Measurements from ENCODE around the gene PRKX. TPM values are rescaled to one million over a fixed set of nuclear protein-coding genes. Genes with fewer than 3 reads are reported as not detected.

PRKX gene
- total and polyA plus RNA-seq, 2 donors from 2014 or later: 7.7 to 116 TPM

GRCh38 chrX:3639236-3639635, 74.2 kb downstream of the PRKX start:
- intact Hi-C loops (cut with DNase I): no loop called here
- no peaks in the 10 kb centered on the region for H3K27me3 ChIP-seq (ENCODE audit: control insufficient read depth, insufficient read depth, low read length)
- H3K4me1 ChIP-seq (ENCODE audit: control insufficient read depth in 2 of 3, insufficient read depth in 2 of 3, low read depth in 1 of 3, low read length in 3 of 3): no peaks in the 10 kb centered on the region
- no peak for DNase-seq
- TF ChIP-seq CTCF (IDR thresholded peaks at IDR 0.05; ENCODE audit: borderline replicate concordance, extremely low read depth, insufficient read depth): no peak
- no peak overlapping the region for H3K27ac ChIP-seq (ENCODE audit: low read depth in 2 of 2, low read length in 2 of 2)
- H3K4me3 ChIP-seq (ENCODE audit: low read length in 3 of 3): no peak overlapping the region
- H3K9ac ChIP-seq (ENCODE audit: low read length in 3 of 3): no peak overlapping the region
- H3K9me3 ChIP-seq (ENCODE audit: control insufficient read depth in 2 of 3, insufficient read depth in 1 of 3, low read length in 3 of 3): no peaks in the 10 kb centered on the region
- H3K36me3 ChIP-seq (ENCODE audit: control insufficient read depth in 2 of 3, insufficient read depth in 3 of 3, low read length in 3 of 3): no peaks in the 10 kb centered on the region
- FAIRE-seq: no peak

GRCh38 chrX:3638280-3638873, 75.1 kb downstream of the PRKX start:
- H3K27me3 ChIP-seq (ENCODE audit: control insufficient read depth, insufficient read depth, low read length): no peaks in the 10 kb centered on the region
- H3K27ac ChIP-seq (ENCODE audit: low read depth in 2 of 2, low read length in 2 of 2): no peak overlapping the region
- peak in 3 of 5 donors; percentile 34 to 58 (median 38) for DNase-seq
- no peak overlapping the region for H3K4me3 ChIP-seq (ENCODE audit: low read length in 3 of 3)
- H3K4me1 ChIP-seq (ENCODE audit: control insufficient read depth in 2 of 3, insufficient read depth in 2 of 3, low read depth in 1 of 3, low read length in 3 of 3): no peaks in the 10 kb centered on the region
- H3K9ac ChIP-seq (ENCODE audit: low read length in 3 of 3): no peak overlapping the region
- no peak for FAIRE-seq
- H3K36me3 ChIP-seq (ENCODE audit: control insufficient read depth in 2 of 3, insufficient read depth in 3 of 3, low read length in 3 of 3): no peaks in the 10 kb centered on the region
- H3K9me3 ChIP-seq (ENCODE audit: control insufficient read depth in 2 of 3, insufficient read depth in 1 of 3, low read length in 3 of 3): no peaks in the 10 kb centered on the region
- intact Hi-C loops (cut with DNase I): no loop called here
- peak; percentile 42 for TF ChIP-seq CTCF (IDR thresholded peaks at IDR 0.05; ENCODE audit: borderline replicate concordance, extremely low read depth, insufficient read depth)

DNA sequence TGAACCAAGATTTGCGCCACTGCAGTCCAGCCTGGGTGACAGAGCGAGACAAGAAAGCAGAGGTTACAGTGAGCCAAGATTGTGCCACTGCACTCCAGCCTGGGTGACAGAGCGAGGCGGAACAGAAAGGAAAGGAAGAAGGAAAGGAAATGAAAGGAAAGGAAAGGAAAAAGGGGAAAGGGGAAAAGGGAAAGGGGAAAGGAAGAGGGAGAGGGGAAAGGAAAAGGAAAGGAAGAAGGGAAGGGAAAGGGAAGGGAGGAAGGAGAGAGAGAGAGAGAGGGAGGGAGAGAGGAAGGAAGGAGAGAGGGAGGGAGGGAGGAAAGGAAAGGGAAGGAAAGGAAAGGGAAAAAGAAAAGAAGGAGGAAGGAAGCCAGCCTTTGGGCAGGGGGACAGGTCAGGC, 76.6 kb downstream of the PRKX start:
- H3K27ac ChIP-seq (ENCODE audit: low read depth in 2 of 2, low read length in 2 of 2): no peak overlapping the region
- no peaks in the 10 kb centered on the region for H3K4me1 ChIP-seq (ENCODE audit: control insufficient read depth in 2 of 3, insufficient read depth in 2 of 3, low read depth in 1 of 3, low read length in 3 of 3)
- H3K4me3 ChIP-seq (ENCODE audit: low read length in 3 of 3): no peak overlapping the region
- intact Hi-C loops (cut with DNase I): no loop called here
- FAIRE-seq (no peak), DNase-seq (no peak)
- H3K27me3 ChIP-seq (ENCODE audit: control insufficient read depth, insufficient read depth, low read length): no peaks in the 10 kb centered on the region
- no peak for TF ChIP-seq CTCF (IDR thresholded peaks at IDR 0.05; ENCODE audit: borderline replicate concordance, extremely low read depth, insufficient read depth)
- no peaks in the 10 kb centered on the region for H3K9me3 ChIP-seq (ENCODE audit: control insufficient read depth in 2 of 3, insufficient read depth in 1 of 3, low read length in 3 of 3)
- no peaks in the 10 kb centered on the region for H3K36me3 ChIP-seq (ENCODE audit: control insufficient read depth in 2 of 3, insufficient read depth in 3 of 3, low read length in 3 of 3)
- no peak overlapping the region for H3K9ac ChIP-seq (ENCODE audit: low read length in 3 of 3)

GRCh38 chrX:3631196-3631595, 82.3 kb downstream of the PRKX start:
- Histone ChIP-seq H3K27ac (ENCODE audit: low read depth in 2 of 2, low read length in 2 of 2) (no peak overlapping the region), H3K4me3 (ENCODE audit: low read length in 3 of 3) (no peak overlapping the region), H3K9ac (ENCODE audit: low read length in 3 of 3) (no peak overlapping the region), H3K4me1 (ENCODE audit: control insufficient read depth in 2 of 3, insufficient read depth in 2 of 3, low read depth in 1 of 3, low read length in 3 of 3) (no peaks in the 10 kb centered on the region), H3K36me3 (ENCODE audit: control insufficient read depth in 2 of 3, insufficient read depth in 3 of 3, low read length in 3 of 3) (no peaks in the 10 kb centered on the region), H3K27me3 (ENCODE audit: control insufficient read depth, insufficient read depth, low read length) (no peaks in the 10 kb centered on the region), H3K9me3 (ENCODE audit: control insufficient read depth in 2 of 3, insufficient read depth in 1 of 3, low read length in 3 of 3) (no peaks in the 10 kb centered on the region)
- DNase-seq (no peak), FAIRE-seq (no peak)
- intact Hi-C loops (cut with DNase I): no loop called here
- TF ChIP-seq CTCF (IDR thresholded peaks at IDR 0.05; ENCODE audit: borderline replicate concordance, extremely low read depth, insufficient read depth): no peak
